Lower leg skin (tissue), 4 donors: ENCODE measurements around the gene SECTM1. TPM values are rescaled to one million over a fixed set of nuclear protein-coding genes. Genes with fewer than 3 reads are reported as not detected.

ENCODE experiments used
- DNase-seq, 2 donors: peaks; one replicate each; pipeline ENCODE4 v3.0.0-alpha.2; 2019; ENCODE audit warnings: low spot score in 2 of 2
- H3K4me3 ChIP-seq: fragments of 200-600 bp; sonication (generic); 2 replicates; pipeline ENCODE4 v1.5.1; 2017; ENCODE audit warnings: mild to moderate bottlenecking, low read depth; ENCODE audit not compliant: poor library complexity, severe bottlenecking
- POLR2A ChIP-seq, 2 donors: fragments of 450-650 bp; IDR thresholded peaks; one replicate each; pipeline ENCODE4 v1.6.1; 2016 to 2017; ENCODE audit warnings: antibody characterized with exemption in 2 of 2, mild to moderate bottlenecking in 1 of 2, moderate library complexity in 1 of 2
- WGBS, 2 donors: methylation state at CpG; one replicate each; pipeline ENCODE4 v1.1.5; 2018; 5-methylcytosine and 5-hydroxymethylcytosine counted together
- intact Hi-C: fragments of 100-400 bp; cut with DNase I; formaldehyde crosslinking; loops from one replicate; pipeline ENCODE4 v1.15.0; 2023; ENCODE audit warnings: low total_unique reads
- total RNA-seq, 4 donors: library from RNA; depleted of rRNA; stranded (reverse); fragments of >200 nt; gene quantifications; one replicate each; pipeline ENCODE4 v1.1.0, GENCODE V29; 2016
- TF ChIP-seq, protein P1 (sequence below), 3 donors: fragments of 450-650 bp; IDR thresholded peaks; one replicate each; pipeline ENCODE4 v1.5.1; 2016; ENCODE audit warnings: antibody characterized with exemption in 3 of 3, mild to moderate bottlenecking in 3 of 3, moderate library complexity in 2 of 3

The SECTM1 gene
- total RNA-seq, 4 donors from 2014 or later, result 12.4 to 16.3 (median 14.5) TPM

DNA sequence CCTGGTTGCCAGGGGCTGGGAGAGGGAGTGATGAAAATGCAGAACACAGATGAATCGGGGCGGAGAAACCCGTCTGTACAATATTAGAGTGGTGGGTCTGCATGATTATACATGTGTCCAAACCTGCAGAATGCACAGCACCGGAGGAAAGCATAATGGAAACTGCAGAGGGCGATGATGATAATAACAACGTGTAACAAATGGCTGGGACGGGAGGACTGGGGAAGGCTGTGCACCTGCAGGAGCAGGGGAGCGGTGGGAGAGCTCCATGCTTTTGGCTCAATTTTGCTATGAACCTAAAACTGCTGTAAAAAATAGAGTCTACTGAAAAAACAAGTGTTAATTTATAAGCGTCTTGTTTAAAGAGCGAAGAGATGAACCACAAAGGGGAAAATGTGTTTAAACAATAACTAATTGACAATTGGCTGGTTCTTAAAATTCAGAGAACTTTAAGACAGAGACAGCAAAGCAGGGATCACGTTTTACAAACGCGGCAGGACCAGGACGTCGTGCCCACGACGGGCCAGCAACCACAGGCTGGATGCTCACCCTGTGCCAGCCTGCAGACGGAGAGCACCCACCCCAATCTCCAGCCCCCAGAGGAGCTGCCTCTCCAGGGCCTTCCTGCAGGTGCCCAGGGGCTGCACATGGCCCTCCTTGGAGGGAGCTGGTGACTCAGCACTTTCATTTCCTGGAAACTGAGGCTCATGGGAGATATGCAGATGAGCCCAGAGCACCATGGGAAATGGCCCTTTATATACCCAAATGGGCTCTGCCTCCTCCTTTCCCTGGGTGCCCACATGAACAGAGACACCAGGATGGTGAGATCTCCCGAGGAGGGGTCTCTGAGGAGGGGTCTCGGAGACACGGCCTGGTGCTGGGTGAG, 25.1 kb upstream of the SECTM1 start, which contains the start of gene TEX19:
TEX19 (plus strand) TSS at position 783 of the 886 bp plus-strand sequence. CDS start 2,904 bp downstream, outside the sequence.
- no peak for TF ChIP-seq POLR2A (IDR thresholded peaks at IDR 0.05)
- TF ChIP-seq, protein P1, sequence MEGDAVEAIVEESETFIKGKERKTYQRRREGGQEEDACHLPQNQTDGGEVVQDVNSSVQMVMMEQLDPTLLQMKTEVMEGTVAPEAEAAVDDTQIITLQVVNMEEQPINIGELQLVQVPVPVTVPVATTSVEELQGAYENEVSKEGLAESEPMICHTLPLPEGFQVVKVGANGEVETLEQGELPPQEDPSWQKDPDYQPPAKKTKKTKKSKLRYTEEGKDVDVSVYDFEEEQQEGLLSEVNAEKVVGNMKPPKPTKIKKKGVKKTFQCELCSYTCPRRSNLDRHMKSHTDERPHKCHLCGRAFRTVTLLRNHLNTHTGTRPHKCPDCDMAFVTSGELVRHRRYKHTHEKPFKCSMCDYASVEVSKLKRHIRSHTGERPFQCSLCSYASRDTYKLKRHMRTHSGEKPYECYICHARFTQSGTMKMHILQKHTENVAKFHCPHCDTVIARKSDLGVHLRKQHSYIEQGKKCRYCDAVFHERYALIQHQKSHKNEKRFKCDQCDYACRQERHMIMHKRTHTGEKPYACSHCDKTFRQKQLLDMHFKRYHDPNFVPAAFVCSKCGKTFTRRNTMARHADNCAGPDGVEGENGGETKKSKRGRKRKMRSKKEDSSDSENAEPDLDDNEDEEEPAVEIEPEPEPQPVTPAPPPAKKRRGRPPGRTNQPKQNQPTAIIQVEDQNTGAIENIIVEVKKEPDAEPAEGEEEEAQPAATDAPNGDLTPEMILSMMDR (IDR thresholded peaks at IDR 0.05), result no peak
- intact Hi-C loops, result loop anchor here (10.0 kb wide), 1 partner anchor 416 kb away; no protein-coding TSS in a partner anchor
- no peak for DNase-seq
- WGBS, 2 donors, result 55 to 56% methylated on average over 21 of the region's 21 CpGs
- no peak within 1 kb of the TSS for H3K4me3 ChIP-seq

GRCh38 chr17:82357394-82357793, 23.8 kb upstream of the SECTM1 start:
- H3K4me3 ChIP-seq, result no peak overlapping the region
- DNase-seq, result no peak
- intact Hi-C loops, result loop anchor here (10.0 kb wide), 1 partner anchor 417 kb away; no protein-coding TSS in a partner anchor
- TF ChIP-seq, protein P1 (IDR thresholded peaks at IDR 0.05), result no peak
- TF ChIP-seq POLR2A (IDR thresholded peaks at IDR 0.05), result no peak
- 60 to 71% methylated on average over 1 to 2 of the region's 2 CpGs for WGBS, 2 donors

DNA sequence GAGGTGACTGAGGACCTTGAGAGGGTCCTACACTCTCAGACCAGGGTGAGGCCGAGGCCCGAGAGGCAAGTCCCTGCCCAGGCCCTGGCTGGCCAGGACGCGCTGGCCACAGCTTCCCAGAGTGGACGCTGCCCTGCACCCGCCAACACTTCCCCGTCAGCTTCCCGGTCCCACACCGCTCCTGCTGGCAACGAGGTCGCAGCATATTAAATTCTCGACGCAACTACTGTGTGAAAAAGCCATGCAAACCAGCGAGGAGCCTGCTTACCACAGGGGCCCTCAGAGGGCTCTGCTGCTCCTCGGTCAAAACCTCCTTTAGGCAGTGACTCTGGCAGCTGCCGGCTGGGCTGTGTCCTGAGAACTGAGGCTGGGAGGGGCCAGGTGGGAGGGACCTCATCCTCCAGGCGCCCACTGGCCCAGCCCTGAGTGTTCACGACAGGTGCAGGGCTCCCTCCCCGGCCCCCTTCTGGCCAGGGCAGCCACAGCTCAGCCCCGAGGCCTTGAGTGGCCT, 23.3 kb upstream of the SECTM1 start:
- TF ChIP-seq, protein P1 (IDR thresholded peaks at IDR 0.05), result no peak
- no peak for TF ChIP-seq POLR2A (IDR thresholded peaks at IDR 0.05)
- no peak overlapping the region for H3K4me3 ChIP-seq
- whole genome bisulfite sequencing, 2 donors, result 63 to 70% methylated on average over 14 to 20 of the region's 20 CpGs
- intact Hi-C loops, result loop anchor here (10.0 kb wide), 1 partner anchor 418 kb away; no protein-coding TSS in a partner anchor
- DNase-seq, result no peak

- TF ChIP-seq POLR2A (IDR thresholded peaks at IDR 0.05), result no peak
- TF ChIP-seq, protein P1 (IDR thresholded peaks at IDR 0.05), result no peak
- intact Hi-C loops, result loop anchor here (10.0 kb wide), 1 partner anchor 419 kb away; no protein-coding TSS in a partner anchor
- 27 to 40% methylated on average over 8 to 11 of the region's 11 CpGs for WGBS, 2 donors
- no peak for DNase-seq
- H3K4me3 ChIP-seq, result no peak overlapping the region
Measured at GRCh38 chr17:82355770-82356427, 22.3 kb upstream of the SECTM1 start.

GRCh38 chr17:82354804-82355308, 21.3 kb upstream of the SECTM1 start:
- TF ChIP-seq, protein P1 (IDR thresholded peaks at IDR 0.05), result no peak
- TF ChIP-seq POLR2A (IDR thresholded peaks at IDR 0.05), result no peak
- intact Hi-C loops, result loop anchor here (5.0 to 10.0 kb wide), 3 partner anchors 57 to 420 kb away; no protein-coding TSS in a partner anchor
- WGBS, 2 donors, result 87 to 90% methylated on average over 7 of the region's 7 CpGs
- DNase-seq, result no peak
- H3K4me3 ChIP-seq, result no peak overlapping the region
